Neural cell (in vitro differentiated cells): ENCODE measurements around the gene FRMD4A.

ENCODE experiments used
- CTCF ChIP-seq: fragments of 450-650 bp; IDR thresholded peaks from 2 replicates; pipeline ENCODE4 v1.5.1; 2014; ENCODE audit warnings: antibody characterized with exemption, mild to moderate bottlenecking, moderate library complexity; ENCODE audit not compliant: poor library complexity, severe bottlenecking
- EZH2 ChIP-seq: fragments of 200-600, 300-800 bp; shearing (Covaris generic), sonication (generic); IDR thresholded peaks from 2 replicates; pipeline ENCODE4 v1.6.1; 2014; ENCODE audit warnings: antibody characterized with exemption, low read length, borderline replicate concordance, mild to moderate bottlenecking; ENCODE audit not compliant: insufficient read depth, poor library complexity, severe bottlenecking
- POLR2AphosphoS5 ChIP-seq: IDR thresholded peaks from 2 replicates; pipeline ENCODE4 v1.6.1; 2012
- SMC3 ChIP-seq: fragments of 450-650 bp; conservative IDR thresholded peaks from 2 replicates; pipeline ENCODE4 v1.6.1; 2014; ENCODE audit warnings: antibody characterized with exemption, mild to moderate bottlenecking, moderate library complexity; ENCODE audit not compliant: poor library complexity
- TAF1 ChIP-seq: IDR thresholded peaks from 2 replicates; pipeline ENCODE4 v1.6.1; 2012; ENCODE audit warnings: low read depth

- no peak for TF ChIP-seq POLR2AphosphoS5
- no peak for TF ChIP-seq CTCF
- TF ChIP-seq EZH2, result no peak
- no peak for TF ChIP-seq SMC3
- no peak for TF ChIP-seq TAF1
Observed at GRCh38 chr10:14035506-14035905, 295.2 kb downstream of the FRMD4A start.
